GM12878 (cell line): ENCODE results near the gene OR6N2. TPM values are rescaled to one million over a fixed set of nuclear protein-coding genes. Genes with fewer than 3 reads are reported as not detected.

ENCODE experiments used
- ATAC-seq: fragments of 200-7000 bp; cut with Tn5 transposase; 3 replicates; pipeline ENCODE4 v1.9.1; 2020; ENCODE audit warnings: mild to moderate bottlenecking, moderate library complexity
- BruUV-seq: library from RNA; stranded (reverse); fragments of 400-500 nt; replicated peaks from 2 replicates; lab custom pipeline; 2021; lab: Mats Ljungman, UMichigan
- CTCF ChIA-PET: fragments of 300-600 bp; sonication (Branson Sonifier 250); formaldehyde crosslinking; extraction: SDS; loops from one replicate; lab custom pipeline; 2021; ENCODE audit warnings: inconsistent platforms; lab: Yijun Ruan, JAX
- POLR2A ChIA-PET: fragments of 350-600 bp; formaldehyde crosslinking; extraction: SDS; loops from one replicate; lab custom pipeline; 2021; ENCODE audit warnings: inconsistent platforms; lab: Charles Lee
- RAD21 ChIA-PET: fragments of 300-600 bp; sonication (Branson Sonifier 250); formaldehyde crosslinking; loops from one replicate; lab custom pipeline; 2023; ENCODE audit warnings: antibody characterized with exemption; ENCODE audit not compliant: unreplicated experiment; lab: Charles Lee
- SMC1A ChIA-PET: fragments of 300-600 bp; sonication (Branson Sonifier 250); formaldehyde crosslinking; loops from one replicate; lab custom pipeline; 2023; ENCODE audit not compliant: unreplicated experiment, uncharacterized antibody; lab: Charles Lee
- DNase-seq: peaks from one replicate; pipeline ENCODE4 v3.0.0-alpha.2; 2011; ENCODE audit warnings: low read depth, low spot score
- FAIRE-seq: peaks from 3 replicates; lab custom pipeline; 2011; peaks lifted over from hg19 to GRCh38; lab: Jason Lieb, UNC
- H2AFZ ChIP-seq: 2 replicates; pipeline ENCODE4 v1.6.0; 2011; ENCODE audit warnings: low read depth, low read length, control low read depth; ENCODE audit not compliant: control insufficient read depth
- H3K27ac ChIP-seq: 2 replicates; pipeline ENCODE4 v1.5.1; 2011; ENCODE audit warnings: control low read depth; ENCODE audit not compliant: control insufficient read depth, insufficient read depth
- H3K27me3 ChIP-seq, 2 experiments: replicated peaks in 1 of 2; 2 replicates each; pipeline versions ENCODE4 v1.6.0 to v1.6.1; 2011; ENCODE audit warnings: low read length in 1 of 2; ENCODE audit not compliant: control insufficient read depth in 2 of 2, insufficient read depth in 2 of 2
- H3K36me3 ChIP-seq, 2 experiments: 2 replicates each; pipeline ENCODE4 v1.5.1; 2011; ENCODE audit warnings: low read length in 1 of 2; ENCODE audit not compliant: control insufficient read depth in 2 of 2, insufficient read depth in 2 of 2
- H3K4me1 ChIP-seq: 2 replicates; pipeline ENCODE4 v1.6.1; 2011; ENCODE audit warnings: mild to moderate bottlenecking, low read length, moderate library complexity, mixed read lengths; ENCODE audit not compliant: control insufficient read depth, insufficient read depth
- H3K4me2 ChIP-seq: 2 replicates; pipeline ENCODE4 v1.6.0; 2011; ENCODE audit warnings: control low read depth; ENCODE audit not compliant: control insufficient read depth, insufficient read depth
- H3K4me3 ChIP-seq: fragments of 200-600 bp; sonication (generic); 2 replicates; pipeline ENCODE4 v1.5.1; 2016
- H3K79me2 ChIP-seq: 2 replicates; pipeline ENCODE4 v1.6.0; 2011; ENCODE audit warnings: low read length; ENCODE audit not compliant: control insufficient read depth, insufficient read depth
- H3K9ac ChIP-seq: 2 replicates; pipeline ENCODE4 v1.8.0; 2011; ENCODE audit warnings: low read length, control low read depth, mixed read lengths; ENCODE audit not compliant: control insufficient read depth, insufficient read depth
- H3K9me3 ChIP-seq: replicated peaks from 3 replicates; pipeline ENCODE4 v1.5.1; 2011; ENCODE audit warnings: mild to moderate bottlenecking, low read length; ENCODE audit not compliant: control insufficient read depth, insufficient read depth
- H4K20me1 ChIP-seq: 2 replicates; pipeline ENCODE4 v1.6.0; 2011; ENCODE audit not compliant: control insufficient read depth, insufficient read depth
- CBX5 ChIP-seq: sonication (generic); IDR thresholded peaks from 2 replicates; pipeline ENCODE4 v1.6.1; 2016; ENCODE audit warnings: low read depth, moderate library complexity, mild to moderate bottlenecking, inconsistent platforms
- IKZF1 ChIP-seq: fragments of 450-650 bp; conservative IDR thresholded peaks from 2 replicates; pipeline ENCODE4 v1.6.1; 2017; ENCODE audit warnings: antibody characterized with exemption, mild to moderate bottlenecking
- IKZF2 ChIP-seq, 2 experiments: fragments of 450-650 bp; IDR thresholded peaks; 2 replicates each; pipeline ENCODE4 v1.6.1; 2017; ENCODE audit warnings: mild to moderate bottlenecking in 2 of 2, moderate library complexity in 2 of 2
- IRF4 ChIP-seq: IDR thresholded peaks from 2 replicates; pipeline ENCODE4 v1.6.1; 2011; ENCODE audit warnings: low read depth, low read length
- IRF5 ChIP-seq: fragments of 450-650 bp; IDR thresholded peaks from 2 replicates; pipeline ENCODE4 v1.6.1; 2017; ENCODE audit warnings: borderline replicate concordance
- MTA2 ChIP-seq: fragments of 450-650 bp; IDR thresholded peaks from 2 replicates; pipeline ENCODE4 v1.6.1; 2016; ENCODE audit warnings: low read depth, mild to moderate bottlenecking, moderate library complexity
- MXI1 ChIP-seq: fragments of 150-350 bp; IDR thresholded peaks from 2 replicates; pipeline ENCODE4 v1.6.1; 2011; ENCODE audit warnings: low read depth, mild to moderate bottlenecking, inconsistent platforms, low read length, improper control_type of control experiment
- POU2F2 ChIP-seq: IDR thresholded peaks from 3 replicates; pipeline ENCODE4 v1.6.1; 2011; ENCODE audit warnings: low read depth, mild to moderate bottlenecking, low read length, borderline replicate concordance
- RCOR1 ChIP-seq: conservative IDR thresholded peaks from 2 replicates; pipeline ENCODE4 v1.6.1; 2012; ENCODE audit warnings: low read depth, low read length, improper control_type of control experiment
- RELB ChIP-seq: fragments of 450-650 bp; IDR thresholded peaks from 2 replicates; pipeline ENCODE4 v1.6.1; 2017; ENCODE audit warnings: low read depth, mild to moderate bottlenecking, moderate library complexity
- RFX5 ChIP-seq: IDR thresholded peaks from 2 replicates; pipeline ENCODE4 v1.6.1; 2011; ENCODE audit warnings: low read depth, low read length, improper control_type of control experiment
- RUNX3 ChIP-seq: IDR thresholded peaks from 2 replicates; pipeline ENCODE4 v1.6.1; 2012; ENCODE audit warnings: low read length, inconsistent platforms
- SMAD1 ChIP-seq: fragments of 450-650 bp; IDR thresholded peaks from 2 replicates; pipeline ENCODE4 v1.6.1; 2018; ENCODE audit warnings: mild to moderate bottlenecking, low read depth; ENCODE audit not compliant: partially characterized antibody
- SMAD5 ChIP-seq: IDR thresholded peaks from 2 replicates; pipeline ENCODE4 v1.6.1; 2016; ENCODE audit warnings: antibody characterized with exemption, low read depth
- SPI1 ChIP-seq: IDR thresholded peaks from 2 replicates; pipeline ENCODE4 v1.6.1; 2011; ENCODE audit warnings: low read depth, mild to moderate bottlenecking, low read length, moderate library complexity, borderline replicate concordance; ENCODE audit not compliant: insufficient read depth
- STAT3 ChIP-seq: IDR thresholded peaks from 2 replicates; pipeline ENCODE4 v1.6.1; 2011; ENCODE audit warnings: low read depth, low read length, improper control_type of control experiment
- TCF3 ChIP-seq: IDR thresholded peaks from 2 replicates; pipeline ENCODE4 v1.6.1; 2012; ENCODE audit warnings: low read depth, mild to moderate bottlenecking, low read length, borderline replicate concordance; ENCODE audit not compliant: insufficient read depth
- ZNF384 ChIP-seq: IDR thresholded peaks from 2 replicates; pipeline ENCODE4 v1.6.1; 2012; ENCODE audit warnings: low read depth, mild to moderate bottlenecking, low read length, improper control_type of control experiment, borderline replicate concordance
- ZSCAN29 ChIP-seq: fragments of 450-650 bp; IDR thresholded peaks from 2 replicates; pipeline ENCODE4 v1.6.1; 2017; ENCODE audit warnings: mild to moderate bottlenecking, moderate library complexity
- ZZZ3 ChIP-seq: IDR thresholded peaks from 2 replicates; pipeline ENCODE4 v1.6.1; 2011; ENCODE audit warnings: low read depth; ENCODE audit not compliant: control insufficient read depth, insufficient read length
- WGBS: methylation state at CpG from one replicate; pipeline ENCODE4 v1.1.6; 2016; ENCODE audit warnings: low lambda C conversion rate; ENCODE audit not compliant: insufficient replicate concordance, insufficient coverage; ENCODE audit errors: missing lambda C conversion rate; 5-methylcytosine and 5-hydroxymethylcytosine counted together
- in situ Hi-C: fragments of 300-500 bp; cut with MboI; formaldehyde crosslinking; loops from 9 replicates; pipeline ENCODE4 v1.14.3; 2018; ENCODE audit warnings: mixed read lengths
- intact Hi-C: fragments of 100-400 bp; cut with micrococcal nuclease; formaldehyde crosslinking; loops from one replicate; pipeline ENCODE4 v1.14.2; 2022; ENCODE audit not compliant: unreplicated experiment
- polyA plus RNA-seq, 11 experiments: library from polyadenylated mRNA; depleted of rRNA in 4 of 11; unstranded in 6 of 11; stranded (reverse) in 5 of 11; fragments of >200 nt; fragmentation: Nextera tagmentation in 4 of 11; fragmentation: Illumina TruSeq in 1 of 11; extraction: Ambion mirVana in 4 of 11; extraction: Trizol in 1 of 11; gene quantifications; 1 replicate in 1 of 11; 2 replicates in 10 of 11; pipeline versions ENCODE4 v1.2.1 to v1.2.3, GENCODE V29; 2011 to 2016; ENCODE audit warnings: inconsistent platforms in 2 of 11, missing spikeins in 2 of 11, low read depth in 1 of 11
- total RNA-seq, 4 experiments: library from RNA; depleted of rRNA in 3 of 4; stranded (reverse); fragments of >200 nt in 3 of 4; fragmentation: Illumina TruSeq in 1 of 4; extraction: Trizol in 1 of 4; gene quantifications; 2 replicates each; pipeline versions ENCODE4 v1.2.1 to v1.2.3, GENCODE V29; 2013 to 2021

Gene OR6N2
- total and polyA plus RNA-seq, 10 of the 15 experiments (the other 5 are each of a cell fraction or from before 2014, with no cell fraction given), result not detected

GRCh38 chr1:158781104-158781503 lies at the start of gene OR6N2 (continued):
- TF ChIP-seq IRF5 (no peak), IRF4 (no peak), ZZZ3 (no peak)

GRCh38 chr1:158830074-158830677 lies 49.2 kb upstream of the OR6N2 start:
- peaks cover 13% of the 10 kb centered on the region for H3K9me3 ChIP-seq
- H2AFZ ChIP-seq, result peak overlapping the region; percentile 47
- WGBS, result 29% methylated on average over 2 of the region's 2 CpGs
- in situ Hi-C loops (loop anchor here (5.0 kb wide), 2 partner anchors 177 to 242 kb away; partner anchors contain the start of gene IFI16), intact Hi-C loops (loop anchor here (2.0 kb wide), 2 partner anchors 179 to 247 kb away; partner anchors contain the start of genes AIM2 and IFI16)
- ChIA-PET CTCF (interaction anchor here (0.6 to 2.4 kb wide), 7 partner anchors 168 to 1265 kb away, joined by 3 to 15 read pairs (median 3); no protein-coding TSS in a partner anchor), RAD21 (interaction anchor here (1.0 to 4.4 kb wide), 9 partner anchors 11 to 324 kb away, joined by 3 to 26 read pairs (median 3); partner anchors contain the start of gene AIM2), POLR2A (interaction anchor here (0.6 to 1.0 kb wide), 3 partner anchors 11 to 167 kb away, joined by 3 to 4 read pairs (median 4); no protein-coding TSS in a partner anchor), SMC1A (interaction anchor here (1.0 to 5.7 kb wide), 11 partner anchors 8 to 247 kb away, joined by 3 to 31 read pairs (median 5); partner anchors contain the start of gene AIM2)
- ATAC-seq (peak; percentile 72), FAIRE-seq (peak; percentile 81), DNase-seq (peak; percentile 45)
- BruUV-seq, result no TSS peak
- H3K79me2 ChIP-seq, result peaks cover 34% of the 10 kb centered on the region
- H3K4me3 ChIP-seq, result peak overlapping the region; percentile 11; the same call in 1 of the 2 replicates
- peak overlapping the region; percentile 80 for H3K4me2 ChIP-seq
- H3K36me3 ChIP-seq, result no peaks in the 10 kb centered on the region
- peak overlapping the region; percentile 97 for H3K27ac ChIP-seq
- H3K27me3 ChIP-seq, result no peaks in the 10 kb centered on the region
- no peak overlapping the region for H3K9ac ChIP-seq
- H3K4me1 ChIP-seq, result peaks cover 9% of the 10 kb centered on the region; the same call in 1 of the 2 replicates
- no peaks in the 10 kb centered on the region for H4K20me1 ChIP-seq
- TF ChIP-seq MXI1, result peak; percentile 55; the same call in 1 of the 2 replicates
- TF ChIP-seq ZSCAN29, result no peak
- peak; percentile 33; the same call in 1 of the 2 replicates for TF ChIP-seq SPI1
- TF ChIP-seq RELB, result peak; percentile 50; the same call in 1 of the 2 replicates
- TF ChIP-seq CBX5, result no peak
- peak; percentile 53 to 59; a peak in 2 of 4 replicates for TF ChIP-seq IKZF2 (IDR thresholded peaks at IDR 0.05)
- TF ChIP-seq SMAD5, result no peak
- no peak for TF ChIP-seq TCF3
- TF ChIP-seq IKZF1, result peak; percentile 37; the same call in 1 of the 2 replicates
- 0 out of 2 replicates have a peak, but pooled peaks have one; percentile 36 for TF ChIP-seq MTA2
- no peak for TF ChIP-seq STAT3
- peak; percentile 73 for TF ChIP-seq RUNX3
- TF ChIP-seq POU2F2, result no peak
- no peak for TF ChIP-seq RFX5
- TF ChIP-seq RCOR1, result no peak
- TF ChIP-seq SMAD1, result no peak
- no peak for TF ChIP-seq ZNF384
